NK-92 (cell line): ENCODE measurements around the gene CCDC136.

ENCODE experiments used
- DNase-seq: peaks from one replicate; lab custom pipeline; 2025; ENCODE audit not compliant: unreplicated experiment; lab: John Stamatoyannopoulos, UW

Gene CCDC136

GRCh38 chr7:128843938-128844621 lies 52.3 kb downstream of the CCDC136 start:
- DNase-seq: no peak

GRCh38 chr7:128844777-128845311 lies 53.1 kb downstream of the CCDC136 start:
- no peak for DNase-seq

DNA sequence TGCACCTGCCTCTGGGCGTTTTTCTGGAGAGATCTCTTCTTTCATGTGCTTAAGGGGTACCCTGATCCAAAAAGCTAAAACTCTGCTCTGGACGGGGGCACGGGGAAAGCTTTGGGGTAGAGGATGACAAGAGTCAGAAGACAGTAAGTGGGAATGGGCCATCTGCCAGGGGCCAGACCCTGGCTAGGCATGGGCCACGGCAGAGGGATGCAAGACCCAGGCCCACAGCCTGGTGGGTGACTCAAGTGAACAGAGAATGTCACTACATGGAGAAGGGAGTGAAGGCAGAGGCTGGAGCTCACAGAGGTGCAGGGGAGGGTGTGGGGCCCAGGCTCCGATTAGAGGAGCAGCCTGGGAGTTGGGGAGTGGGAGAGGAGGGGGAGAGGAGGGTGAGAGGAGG lies 53.7 kb downstream of the CCDC136 start:
- no peak for DNase-seq

DNA sequence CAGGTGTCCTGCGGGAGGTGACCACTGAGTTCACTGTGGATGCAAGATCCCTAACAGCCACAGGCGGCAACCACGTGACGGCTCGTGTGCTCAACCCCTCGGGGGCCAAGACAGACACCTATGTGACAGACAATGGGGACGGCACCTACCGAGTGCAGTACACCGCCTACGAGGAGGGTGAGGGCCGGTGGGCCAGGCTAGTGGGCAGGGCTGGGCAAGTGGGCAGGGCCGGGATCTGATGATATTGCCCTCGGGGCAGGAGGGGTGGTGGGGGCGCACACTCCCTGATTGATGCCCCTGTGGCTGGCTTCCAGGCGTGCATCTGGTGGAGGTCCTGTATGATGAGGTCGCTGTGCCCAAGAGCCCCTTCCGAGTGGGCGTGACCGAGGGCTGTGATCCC lies 54.2 kb downstream of the CCDC136 start:
- DNase-seq: no peak

DNA sequence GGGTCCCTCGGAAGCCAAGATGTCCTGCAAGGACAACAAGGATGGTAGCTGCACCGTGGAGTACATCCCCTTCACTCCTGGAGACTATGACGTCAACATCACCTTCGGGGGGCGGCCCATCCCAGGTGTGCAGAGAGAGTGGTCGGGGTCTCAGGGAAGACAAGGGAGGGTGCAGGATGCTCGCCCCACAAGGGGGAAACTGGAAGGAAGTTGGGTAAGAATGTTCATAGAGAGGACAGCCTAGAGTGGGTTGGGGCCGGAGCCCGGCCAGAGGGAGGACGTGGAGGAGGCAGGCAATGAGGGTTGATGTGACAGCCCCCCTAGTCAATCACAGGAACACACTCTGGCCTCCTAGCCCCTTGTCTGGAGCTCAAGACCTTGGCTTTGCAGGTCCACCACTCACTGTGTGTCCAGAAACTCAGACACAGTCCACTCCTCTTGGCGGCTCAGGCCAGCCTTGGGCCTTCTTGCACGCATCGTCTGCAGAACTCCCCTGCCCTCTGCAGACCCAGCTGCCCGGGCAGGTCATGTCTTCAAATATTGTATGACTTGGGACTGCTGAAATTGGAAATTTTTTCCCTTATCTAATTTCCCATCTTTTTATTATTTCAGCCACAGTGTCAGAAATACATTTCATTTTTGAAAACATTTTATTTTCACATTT lies 55.1 kb downstream of the CCDC136 start:
- no peak for DNase-seq

GRCh38 chr7:128847721-128848211 lies 56.0 kb downstream of the CCDC136 start:
- DNase-seq: no peak

DNA sequence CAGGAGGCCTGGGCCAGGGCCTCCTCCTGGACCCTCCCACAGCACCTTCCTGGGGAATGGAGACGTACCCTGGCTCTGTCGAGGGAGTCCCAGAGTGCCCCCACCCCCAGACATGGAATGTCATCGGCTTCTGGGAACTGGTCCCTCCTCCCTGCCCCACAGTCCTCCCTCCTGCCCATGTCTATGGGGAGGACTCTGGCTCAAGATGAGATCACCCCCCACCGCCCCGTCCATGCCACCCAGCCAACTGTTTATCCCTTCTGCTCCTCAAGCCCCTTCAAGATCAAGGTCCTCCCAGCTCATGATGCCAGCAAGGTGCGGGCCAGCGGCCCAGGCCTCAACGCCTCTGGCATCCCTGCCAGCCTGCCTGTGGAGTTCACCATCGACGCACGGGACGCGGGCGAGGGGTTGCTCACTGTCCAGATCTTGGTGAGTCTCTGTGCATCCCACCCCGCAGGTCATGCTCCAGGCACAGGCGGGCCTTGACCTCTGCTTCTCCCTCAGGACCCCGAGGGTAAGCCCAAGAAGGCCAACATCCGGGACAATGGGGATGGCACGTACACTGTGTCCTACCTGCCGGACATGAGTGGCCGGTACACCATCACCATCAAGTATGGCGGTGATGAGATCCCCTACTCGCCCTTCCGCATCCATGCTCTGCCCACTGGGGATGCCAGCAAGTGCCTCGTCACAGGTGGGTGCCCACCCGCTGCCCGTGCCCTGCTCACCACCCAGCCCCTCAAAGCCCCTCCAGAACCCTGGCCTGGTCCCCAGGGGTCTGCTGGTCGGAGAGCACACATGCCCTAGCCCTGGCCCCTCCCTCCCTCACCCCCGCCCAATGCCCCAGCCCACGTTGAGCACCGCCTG lies 56.8 kb downstream of the CCDC136 start:
- no peak for DNase-seq

GRCh38 chr7:128849156-128849515 lies 57.4 kb downstream of the CCDC136 start:
- no peak for DNase-seq

GRCh38 chr7:128849804-128850490 lies 58.2 kb downstream of the CCDC136 start:
- no peak for DNase-seq

DNA sequence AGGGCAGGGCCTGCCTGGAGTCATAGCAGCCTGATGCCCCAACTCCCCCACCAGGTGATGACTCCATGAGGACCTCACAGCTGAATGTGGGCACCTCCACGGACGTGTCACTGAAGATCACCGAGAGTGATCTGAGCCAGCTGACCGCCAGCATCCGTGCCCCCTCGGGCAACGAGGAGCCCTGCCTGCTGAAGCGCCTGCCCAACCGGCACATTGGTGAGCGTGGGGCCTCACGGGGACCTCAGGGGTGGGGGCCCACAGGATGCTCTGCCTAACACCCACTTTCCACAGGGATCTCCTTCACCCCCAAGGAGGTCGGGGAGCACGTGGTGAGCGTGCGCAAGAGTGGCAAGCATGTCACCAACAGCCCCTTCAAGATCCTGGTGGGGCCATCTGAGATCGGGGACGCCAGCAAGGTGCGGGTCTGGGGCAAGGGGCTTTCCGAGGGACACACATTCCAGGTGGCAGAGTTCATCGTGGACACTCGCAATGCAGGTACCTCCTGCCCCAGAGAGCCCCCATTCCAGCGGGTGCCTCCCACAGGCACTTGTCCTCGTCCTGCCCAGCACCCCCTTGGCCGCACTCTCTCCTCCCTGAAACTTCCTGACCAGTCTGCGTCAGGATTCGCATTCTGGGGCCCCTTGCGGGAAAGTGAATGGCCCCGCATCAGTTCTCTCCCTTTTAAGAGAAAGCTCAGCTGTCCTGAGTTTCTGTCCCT lies 60.9 kb downstream of the CCDC136 start:
- DNase-seq: no peak

GRCh38 chr7:128853799-128854198 lies 62.0 kb downstream of the CCDC136 start:
- DNase-seq: no peak

DNA sequence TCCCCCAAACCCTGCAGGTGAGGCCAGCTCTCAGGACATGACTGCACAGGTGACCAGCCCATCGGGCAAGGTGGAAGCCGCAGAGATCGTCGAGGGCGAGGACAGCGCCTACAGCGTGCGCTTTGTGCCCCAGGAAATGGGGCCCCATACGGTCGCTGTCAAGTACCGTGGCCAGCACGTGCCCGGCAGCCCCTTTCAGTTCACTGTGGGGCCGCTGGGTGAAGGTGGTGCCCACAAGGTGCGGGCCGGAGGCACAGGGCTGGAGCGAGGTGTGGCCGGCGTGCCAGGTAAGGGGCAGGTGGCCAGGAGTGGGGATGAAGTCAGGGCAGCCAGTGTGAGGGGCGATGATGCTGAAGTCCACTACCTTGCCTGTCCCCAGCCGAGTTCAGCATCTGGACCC lies 62.6 kb downstream of the CCDC136 start:
- DNase-seq: no peak

- no peak for DNase-seq
These were observed 63.8 kb downstream of the CCDC136 start for GRCh38 chr7:128855559-128855958.

- DNase-seq: no peak
These were observed 64.4 kb downstream of the CCDC136 start for GRCh38 chr7:128856001-128856718.

DNA sequence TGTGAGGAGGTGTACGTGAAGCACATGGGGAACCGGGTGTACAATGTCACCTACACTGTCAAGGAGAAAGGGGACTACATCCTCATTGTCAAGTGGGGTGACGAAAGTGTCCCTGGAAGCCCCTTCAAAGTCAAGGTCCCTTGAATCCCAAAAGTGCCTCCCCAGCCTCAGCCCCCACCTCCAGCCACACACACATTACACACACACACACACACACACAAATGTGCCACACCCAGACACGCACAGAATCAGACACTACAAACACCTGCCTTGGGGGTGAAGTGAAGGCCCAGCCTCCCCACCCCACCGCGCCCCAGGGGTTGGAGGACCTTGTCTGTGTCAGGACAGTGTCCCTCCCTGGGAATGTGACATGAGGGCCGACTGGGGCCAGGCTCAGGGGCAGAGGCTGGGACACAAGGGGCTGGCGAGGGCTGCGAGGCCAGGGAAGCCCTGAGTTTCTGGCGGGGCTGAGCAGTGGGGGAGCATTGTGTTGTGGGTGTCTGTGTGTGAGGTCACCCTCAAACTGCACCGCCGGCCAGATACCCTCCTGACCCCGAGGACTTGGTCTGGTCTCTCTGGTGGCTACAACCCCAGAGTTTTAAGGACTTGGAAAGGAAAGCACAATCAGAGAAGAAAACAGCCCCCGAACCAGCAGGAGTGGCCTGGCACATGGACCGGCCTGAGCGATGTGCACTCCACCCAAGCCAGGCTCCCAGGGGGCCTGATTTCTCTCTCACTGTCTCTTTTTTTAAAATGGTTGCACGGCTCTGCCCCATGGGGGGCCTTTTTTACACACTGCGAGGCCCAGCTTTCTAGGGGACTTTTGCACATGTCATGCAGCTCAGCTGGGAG lies 66.8 kb downstream of the CCDC136 start:
- DNase-seq: no peak

- no peak for DNase-seq
These were observed 67.7 kb downstream of the CCDC136 start for GRCh38 chr7:128859232-128860157.

- no peak for DNase-seq
These were observed 68.6 kb downstream of the CCDC136 start for GRCh38 chr7:128860158-128861073.
